Cardiac septum (tissue), 1 donor: Measurements from ENCODE around the gene LAIR1. TPM values are rescaled to one million over a fixed set of nuclear protein-coding genes. Genes with fewer than 3 reads are reported as not detected.
"Not testable (repeated sequence)": the region's sequence is repeated elsewhere in the genome, so short reads cannot be mapped to it uniquely, and the experiment has no call there.

Experiments used
- DNase-seq: peaks from one replicate; pipeline ENCODE4 v3.0.0-alpha.2; 2020; ENCODE audit warnings: low spot score
- intact Hi-C: fragments of 100-400 bp; cut with DNase I; formaldehyde crosslinking; loops from one replicate; pipeline ENCODE4 v1.14.0; 2022
- long read RNA-seq: library from polyadenylated mRNA; unstranded; transcript quantifications from one replicate; pipeline ENCODE4 v2.0.0, GENCODE V29; 2021
- total RNA-seq: library from RNA; stranded (reverse); fragmentation: NEBNext Ultra II Directional; extraction: Animal tissue kit (Norgen Biotek cat#: 25700); gene quantifications from one replicate; pipeline ENCODE4 v1.2.1, GENCODE V29; 2021
- donor health status: DM: no; HTN: no; CAD: no.

The LAIR1 gene
- 5.1 TPM for total RNA-seq
- long read RNA-seq, partial matches to known transcripts, result 1 of 1 reads
- long read RNA-seq, other reads (novel, unspliced or antisense), result 0 of 1 reads

DNA sequence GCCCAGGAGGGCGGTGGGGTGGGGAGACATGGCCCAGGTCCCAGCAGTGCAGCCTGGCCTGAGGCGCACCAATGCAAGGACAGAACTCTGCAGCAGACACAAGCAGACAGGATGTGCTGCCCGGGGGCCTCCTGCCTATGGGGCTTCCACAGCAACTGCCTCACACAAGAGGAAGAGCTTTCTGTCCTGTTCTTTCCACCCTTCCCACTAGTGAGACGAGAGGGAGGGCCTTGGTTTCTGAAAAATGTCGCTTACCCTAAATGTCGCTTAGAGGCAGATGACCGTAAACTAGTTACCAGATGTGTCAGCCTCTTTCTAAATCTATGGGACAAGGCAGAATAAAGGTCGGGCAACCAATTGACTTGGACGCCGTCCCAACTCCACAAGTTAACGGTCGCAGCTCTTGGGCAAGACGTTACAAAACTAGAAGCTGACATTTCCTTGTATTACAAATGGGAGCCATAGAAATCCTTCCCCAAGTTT is at the start of gene LAIR1:
Gene LAIR1 (minus strand): TSS at position 157 of the 483 bp plus-strand sequence. CDS start 127 bp downstream, at position 30.
- peak; percentile 77 for DNase-seq
- intact Hi-C loops, result no loop called here

- no peak for DNase-seq
- intact Hi-C loops, result no loop called here
Measured at GRCh38 chr19:54414156-54414555, 49.4 kb upstream of the LAIR1 start.

- no peak for DNase-seq
- intact Hi-C loops, result no loop called here
Measured at GRCh38 chr19:54412877-54413276, 48.1 kb upstream of the LAIR1 start.

GRCh38 chr19:54411033-54411432 is 46.3 kb upstream of the LAIR1 start:
- no peak for DNase-seq

DNA sequence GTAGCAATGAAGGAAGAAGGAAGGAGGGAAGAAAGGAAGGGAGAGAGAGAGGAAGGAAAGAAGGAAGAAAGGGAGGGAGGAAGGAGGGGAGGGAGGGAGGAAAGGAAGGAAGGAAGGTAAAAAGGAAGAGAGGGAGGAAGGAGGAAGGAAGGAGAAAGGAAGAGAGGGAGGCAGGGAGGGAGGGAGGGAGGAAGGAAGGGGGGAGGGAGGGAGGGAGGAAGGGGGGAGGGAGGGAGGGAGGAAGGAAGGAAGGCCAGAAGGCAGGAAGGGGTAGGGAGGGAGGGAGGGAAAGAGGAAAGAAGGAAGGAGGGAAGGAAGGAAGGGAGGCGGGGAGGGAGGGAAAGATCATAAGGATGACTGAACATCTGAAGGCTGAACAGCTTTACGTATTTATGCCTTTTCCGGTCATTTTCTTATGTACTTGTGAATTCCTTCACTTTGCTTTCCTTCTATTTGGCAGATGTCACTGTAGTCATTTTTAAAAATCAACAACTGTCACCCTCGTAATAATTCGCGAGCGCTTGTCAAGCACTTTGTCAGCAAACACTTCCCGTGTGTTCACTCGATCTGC is 43.8 kb upstream of the LAIR1 start:
- no peak for DNase-seq
- intact Hi-C loops, result no loop called here

More at GRCh38 chr19:54411033-54411432, 46.3 kb upstream of the LAIR1 start:
- intact Hi-C loops, result no loop called here

- no peak for DNase-seq
- intact Hi-C loops, result no loop called here
Measured at GRCh38 chr19:54407780-54408179, 43.0 kb upstream of the LAIR1 start.

- DNase-seq, result no peak
- intact Hi-C loops, result no loop called here
Measured at GRCh38 chr19:54405628-54406027, 40.9 kb upstream of the LAIR1 start.

DNA sequence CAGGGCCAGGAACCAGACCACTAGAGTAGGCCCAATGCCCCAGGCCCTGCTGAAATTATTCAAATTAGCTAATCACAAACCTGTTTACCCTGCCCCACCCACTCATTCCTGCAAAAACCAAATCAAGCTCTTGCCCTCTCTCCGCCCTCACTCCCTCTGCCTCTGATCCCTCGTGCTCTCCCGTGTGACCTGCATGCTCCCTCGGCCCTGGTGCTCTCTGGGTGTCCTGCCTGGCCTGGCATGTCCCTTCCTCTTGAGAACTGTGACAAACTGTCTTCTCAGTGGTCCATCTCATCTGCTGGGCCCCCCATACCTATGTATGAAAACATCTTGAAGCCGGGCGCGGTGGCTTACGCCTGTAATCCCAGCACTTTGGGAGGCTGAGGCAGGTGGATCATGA is 38.3 kb upstream of the LAIR1 start:
- intact Hi-C loops, result no loop called here
- no peak for DNase-seq

- intact Hi-C loops, result no loop called here
- DNase-seq, result no peak
Measured at GRCh38 chr19:54400913-54401312, 36.2 kb upstream of the LAIR1 start.

DNA sequence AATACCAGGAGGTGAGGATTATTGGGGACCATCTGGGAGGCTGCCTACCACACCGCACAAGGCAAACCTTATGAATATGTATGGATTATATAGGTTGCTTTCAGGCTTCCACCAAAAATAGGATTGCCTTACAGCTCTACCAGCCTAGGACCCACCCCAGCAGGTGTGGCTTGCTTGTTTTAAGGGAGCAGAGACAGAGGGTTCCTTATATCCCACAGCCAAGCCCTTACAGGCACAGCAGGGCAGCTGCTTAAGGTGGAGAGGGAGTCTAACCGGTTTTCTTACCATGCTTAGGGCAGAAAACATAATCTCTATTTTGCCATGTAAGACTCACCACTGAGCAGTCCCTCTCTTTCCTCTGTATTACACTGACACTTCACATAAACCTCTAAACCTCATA is 34.5 kb upstream of the LAIR1 start:
- intact Hi-C loops, result no loop called here
- DNase-seq, result no peak

DNA sequence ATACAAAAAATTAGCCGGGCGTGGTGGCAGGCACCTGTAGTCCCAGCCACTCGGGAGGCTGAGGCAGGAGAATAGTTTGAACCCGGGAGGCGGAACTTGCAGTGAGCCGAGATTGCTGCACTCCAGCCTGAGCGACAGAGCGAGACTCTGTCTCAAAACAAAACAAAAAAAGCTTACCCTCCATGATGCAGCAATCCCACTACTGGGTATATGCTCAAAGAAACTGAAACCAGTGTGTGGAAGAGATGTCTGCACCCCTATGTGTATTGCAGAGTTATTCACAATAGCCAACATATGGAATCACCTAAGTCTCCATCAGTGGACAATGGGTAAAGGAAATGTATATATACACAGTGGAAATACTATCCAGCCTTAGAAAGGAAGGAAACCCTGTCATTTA is 31.0 kb upstream of the LAIR1 start:
- intact Hi-C loops, result no loop called here
- DNase-seq, result no peak

- no peak for DNase-seq
- intact Hi-C loops, result no loop called here
Measured at GRCh38 chr19:54393381-54393780, 28.6 kb upstream of the LAIR1 start.

- intact Hi-C loops, result no loop called here
- DNase-seq, result no peak
Measured at GRCh38 chr19:54392105-54392504, 27.4 kb upstream of the LAIR1 start.

- intact Hi-C loops, result no loop called here
Measured at GRCh38 chr19:54391589-54392061, 26.9 kb upstream of the LAIR1 start.

GRCh38 chr19:54390942-54391577 is 26.3 kb upstream of the LAIR1 start:
- intact Hi-C loops, result no loop called here
- no peak for DNase-seq

More at GRCh38 chr19:54391589-54392061, 26.9 kb upstream of the LAIR1 start:
- DNase-seq, result no peak

DNA sequence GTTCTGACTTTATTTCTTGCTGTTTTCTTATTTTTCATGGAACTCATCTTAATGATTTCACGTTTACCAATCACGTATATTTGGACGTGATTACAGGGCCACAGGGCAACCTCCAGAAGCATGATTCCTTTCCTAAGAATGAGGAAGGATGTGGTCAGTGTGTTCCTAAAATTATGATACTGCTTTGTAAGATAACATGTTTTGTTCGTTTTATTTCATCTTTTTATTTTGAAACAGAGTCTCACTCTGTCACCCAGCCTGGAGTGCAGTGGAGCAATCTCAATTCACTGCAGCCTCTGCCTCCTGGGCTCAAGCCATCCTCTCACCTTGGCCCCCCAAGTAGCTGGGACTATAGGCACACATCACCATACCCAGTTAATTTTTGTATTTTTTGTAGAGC is 24.8 kb upstream of the LAIR1 start:
- intact Hi-C loops, result no loop called here

GRCh38 chr19:54388802-54389139 is 24.0 kb upstream of the LAIR1 start:
- no peak for DNase-seq

More for the DNA sequence above, 24.8 kb upstream of the LAIR1 start:
- DNase-seq, result no peak

DNA sequence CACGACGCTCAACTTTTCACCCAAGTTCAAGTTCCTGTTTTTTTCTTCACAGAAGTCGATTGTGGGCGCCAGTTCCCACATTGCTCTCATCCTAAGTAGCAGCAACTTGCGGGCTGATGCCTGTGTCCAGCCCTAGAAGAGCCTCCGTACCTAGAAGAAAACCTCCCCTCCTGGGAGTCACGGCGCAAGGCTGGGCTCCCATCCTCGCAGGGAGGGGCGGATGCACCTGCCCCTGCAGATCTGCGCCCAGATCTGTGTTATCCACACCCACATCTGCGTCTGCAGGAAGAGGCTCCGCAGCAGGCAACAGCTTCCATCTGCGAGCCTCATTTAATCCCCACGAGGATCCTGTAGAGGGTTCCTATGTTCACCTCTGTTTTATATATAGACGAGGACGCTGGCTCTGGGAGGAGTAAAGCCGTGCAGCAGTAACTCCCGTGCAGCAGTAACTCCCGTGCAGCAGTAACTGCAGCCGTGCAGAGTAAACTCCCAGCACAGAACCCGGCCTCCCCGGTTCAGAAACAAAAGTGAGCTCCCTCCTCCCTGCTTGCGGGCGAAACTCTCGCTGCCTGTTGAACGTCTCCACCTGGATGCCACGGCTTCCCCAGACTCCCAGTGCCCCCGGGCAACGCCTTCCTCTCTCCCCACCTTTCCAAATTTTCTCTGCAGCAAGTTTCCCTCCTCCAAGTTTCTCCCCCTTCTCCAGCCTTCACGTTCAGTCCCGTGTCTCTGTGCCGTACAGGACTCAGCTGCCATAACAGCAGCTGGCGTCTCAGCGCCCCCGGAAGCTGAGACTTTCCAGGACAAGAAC is 23.5 kb upstream of the LAIR1 start:
- DNase-seq, result peak; percentile 75
- intact Hi-C loops, result no loop called here

More at GRCh38 chr19:54388802-54389139, 24.0 kb upstream of the LAIR1 start:
- intact Hi-C loops, result no loop called here

GRCh38 chr19:54383330-54383729 is 18.6 kb upstream of the LAIR1 start:
- DNase-seq, result no peak
- intact Hi-C loops, result no loop called here

GRCh38 chr19:54382041-54382440 is 17.3 kb upstream of the LAIR1 start:
- DNase-seq, intact Hi-C loops: not testable (repeated sequence)
